NT2/D1 (cell line): ENCODE data around the gene APOO.
"Not testable (repeated sequence)": the region's sequence is repeated elsewhere in the genome, so short reads cannot be mapped to it uniquely, and the experiment has no call there.

Experiments used
- DNase-seq: peaks from one replicate; pipeline ENCODE4 v3.0.0-alpha.2; 2011; ENCODE audit warnings: low read depth, low spot score
- H3K27me3 ChIP-seq: 2 replicates; pipeline ENCODE4 v1.6.0; 2011; ENCODE audit warnings: mild to moderate bottlenecking; ENCODE audit not compliant: insufficient read length, insufficient read depth
- H3K36me3 ChIP-seq: 2 replicates; pipeline ENCODE4 v1.6.1; 2011; ENCODE audit warnings: mild to moderate bottlenecking, low read length, mixed read lengths; ENCODE audit not compliant: insufficient read depth, insufficient read length
- H3K4me1 ChIP-seq: 2 replicates; pipeline ENCODE4 v1.5.1; 2011; ENCODE audit not compliant: insufficient read depth, insufficient read length
- H3K4me3 ChIP-seq: 2 replicates; pipeline ENCODE4 v1.5.1; 2011; ENCODE audit warnings: low read depth; ENCODE audit not compliant: insufficient read length
- H3K9ac ChIP-seq: 2 replicates; pipeline ENCODE4 v1.6.0; 2011; ENCODE audit warnings: low read depth; ENCODE audit not compliant: insufficient read length
- H3K9me3 ChIP-seq: 2 replicates; pipeline ENCODE4 v1.5.1; 2011; ENCODE audit warnings: mild to moderate bottlenecking, low read length; ENCODE audit not compliant: insufficient read depth
- SUZ12 ChIP-seq: IDR thresholded peaks from 2 replicates; pipeline ENCODE4 v1.6.1; 2011; ENCODE audit not compliant: insufficient read length, insufficient read depth; ENCODE audit errors: extremely low read depth
- YY1 ChIP-seq: IDR thresholded peaks from 2 replicates; pipeline ENCODE4 v1.6.1; 2011; ENCODE audit not compliant: insufficient read length, insufficient read depth
- ZNF274 ChIP-seq: IDR thresholded peaks from 2 replicates; pipeline ENCODE4 v1.6.1; 2011; ENCODE audit warnings: mild to moderate bottlenecking, low read depth, low read length

The APOO gene

DNA sequence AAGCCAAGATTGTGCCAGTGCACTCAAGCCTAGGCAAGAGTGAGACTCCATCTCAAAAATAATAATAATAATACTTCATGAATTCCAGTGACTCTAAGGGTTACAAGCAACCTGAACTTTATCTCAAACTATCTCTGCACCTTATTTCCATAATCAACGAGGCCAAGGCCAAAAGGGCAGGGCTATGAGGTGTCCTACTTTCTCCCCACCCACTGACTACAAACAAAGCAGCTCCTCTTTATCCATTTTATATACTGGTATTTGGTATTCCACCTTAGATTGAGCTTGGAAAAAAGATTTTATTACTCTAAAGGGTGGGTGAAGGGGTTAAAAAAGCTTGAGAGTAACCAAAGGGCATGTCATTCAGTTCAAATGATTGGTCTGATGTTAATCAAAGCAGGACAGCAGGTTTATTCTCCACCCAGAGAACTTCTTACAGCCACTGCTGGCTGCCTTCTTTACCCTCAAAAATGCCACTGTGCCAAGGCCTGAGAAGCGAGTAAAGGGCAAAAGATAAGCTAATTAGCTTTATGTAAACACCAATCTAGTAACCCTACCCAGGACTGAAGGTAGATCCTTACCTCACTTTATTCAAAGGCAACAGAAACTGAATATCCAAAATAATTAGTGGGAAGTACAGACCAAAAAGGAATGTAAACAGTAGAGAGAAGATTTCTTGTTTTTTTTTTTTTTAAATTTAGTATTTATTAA lies 28.2 kb downstream of the APOO start:
- TF ChIP-seq SUZ12, result no peak
- no peak for TF ChIP-seq ZNF274
- no peak for TF ChIP-seq YY1

DNA sequence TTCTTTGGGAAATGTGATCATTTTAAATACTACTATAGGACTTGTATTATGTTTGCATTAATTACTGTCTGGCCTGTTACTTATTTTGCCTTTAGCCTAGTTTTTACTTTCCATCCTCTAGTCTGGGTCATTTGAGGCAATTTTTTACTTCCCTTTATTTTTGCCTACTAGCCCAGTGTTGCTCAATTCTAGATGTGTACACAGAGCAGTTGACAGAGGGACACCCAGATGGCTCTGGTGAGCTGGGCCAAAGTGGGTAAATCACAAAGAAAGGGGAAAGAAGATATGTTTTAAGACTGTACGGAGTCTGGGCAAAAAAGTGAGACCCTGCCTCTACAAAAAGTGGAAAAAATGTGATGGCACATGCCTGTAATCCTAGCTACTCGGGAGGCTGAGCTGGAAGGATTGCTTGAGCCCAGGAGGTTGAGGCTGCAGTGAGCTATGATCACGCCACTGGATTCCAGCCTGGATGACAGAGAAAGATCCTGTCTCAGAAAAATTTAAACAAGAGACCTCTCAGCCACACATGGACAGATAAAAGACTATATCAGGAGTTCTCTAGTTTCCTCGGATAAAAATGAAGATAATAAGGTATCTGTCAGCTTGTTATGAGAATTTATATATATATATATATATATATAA lies 35.7 kb downstream of the APOO start:
- no peaks in the 10 kb centered on the region for H3K4me1 ChIP-seq
- no peaks in the 10 kb centered on the region for H3K27me3 ChIP-seq
- DNase-seq, result no peak
- H3K9ac ChIP-seq, result no peak overlapping the region
- no peak overlapping the region for H3K4me3 ChIP-seq
- peaks cover 18% of the 10 kb centered on the region for H3K36me3 ChIP-seq
- no peaks in the 10 kb centered on the region for H3K9me3 ChIP-seq
- TF ChIP-seq YY1, result no peak
- no peak for TF ChIP-seq ZNF274
- no peak for TF ChIP-seq SUZ12

More for the DNA sequence above, 28.2 kb downstream of the APOO start:
- peaks cover 2% of the 10 kb centered on the region for H3K4me1 ChIP-seq
- DNase-seq, result no peak
- no peaks in the 10 kb centered on the region for H3K9me3 ChIP-seq
- no peak overlapping the region for H3K4me3 ChIP-seq
- no peaks in the 10 kb centered on the region for H3K27me3 ChIP-seq
- no peak overlapping the region for H3K9ac ChIP-seq
- H3K36me3 ChIP-seq, result peaks cover 10% of the 10 kb centered on the region

DNA sequence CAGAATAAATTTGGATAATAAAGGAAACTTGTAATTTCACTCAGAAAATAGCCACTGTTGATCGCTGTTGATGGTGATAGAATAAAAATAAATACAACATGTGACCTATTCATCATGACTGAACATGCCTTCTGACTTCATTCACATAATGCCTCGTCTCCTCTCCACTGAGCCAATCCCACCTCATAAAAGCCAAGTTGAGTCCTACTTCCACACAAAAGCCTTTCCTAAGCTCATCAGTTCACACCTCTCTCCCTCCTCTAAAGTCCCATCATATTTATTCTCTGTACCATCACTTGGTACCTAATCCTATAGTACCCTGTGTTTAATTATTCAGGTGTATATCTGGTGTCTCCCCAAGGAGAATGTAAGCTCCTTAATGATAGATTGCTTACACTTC lies 37.7 kb downstream of the APOO start:
- DNase-seq, result no peak
- Histone ChIP-seq H3K4me3 (no peak overlapping the region), H3K36me3 (peaks cover 28% of the 10 kb centered on the region), H3K9ac (no peak overlapping the region), H3K27me3 (no peaks in the 10 kb centered on the region), H3K9me3 (no peaks in the 10 kb centered on the region), H3K4me1 (peaks cover 1% of the 10 kb centered on the region)
- no peak for TF ChIP-seq SUZ12

DNA sequence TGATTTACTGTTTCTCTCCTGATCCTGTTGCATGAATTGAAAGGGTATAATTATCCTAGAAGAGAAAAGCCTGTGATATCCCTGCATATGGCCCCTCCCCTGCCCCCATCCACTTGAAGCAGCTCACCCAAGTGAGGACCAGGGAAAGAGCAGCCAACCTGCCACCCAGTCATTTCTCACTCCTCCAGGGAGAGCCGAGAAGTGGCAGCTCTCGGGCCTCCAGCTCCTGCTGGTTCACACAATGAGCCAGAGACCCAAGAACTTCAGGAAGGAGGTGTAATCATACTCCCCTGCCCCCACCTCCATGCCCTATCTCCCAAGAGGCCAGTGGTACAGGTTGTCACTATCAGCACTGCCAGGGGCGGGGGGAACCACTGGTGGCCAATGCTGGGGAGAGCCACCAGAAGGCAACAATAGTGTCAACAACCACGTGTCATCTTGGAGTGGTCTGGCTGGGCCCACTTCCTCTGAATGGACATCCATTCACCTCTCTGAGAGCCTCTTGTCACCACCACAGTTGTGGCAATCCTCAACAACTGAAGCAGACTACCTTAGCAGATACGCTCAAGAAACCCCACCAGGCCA lies 42.9 kb downstream of the APOO start:
- H3K4me1 ChIP-seq, result peaks cover 6% of the 10 kb centered on the region
- peaks cover 16% of the 10 kb centered on the region for H3K36me3 ChIP-seq
- H3K4me3 ChIP-seq, result no peak overlapping the region
- TF ChIP-seq ZNF274, result no peak
- TF ChIP-seq SUZ12, result no peak
- TF ChIP-seq YY1, result no peak
- DNase-seq, result no peak
- no peaks in the 10 kb centered on the region for H3K9me3 ChIP-seq
- H3K27me3 ChIP-seq, result no peaks in the 10 kb centered on the region
- no peak overlapping the region for H3K9ac ChIP-seq

DNA sequence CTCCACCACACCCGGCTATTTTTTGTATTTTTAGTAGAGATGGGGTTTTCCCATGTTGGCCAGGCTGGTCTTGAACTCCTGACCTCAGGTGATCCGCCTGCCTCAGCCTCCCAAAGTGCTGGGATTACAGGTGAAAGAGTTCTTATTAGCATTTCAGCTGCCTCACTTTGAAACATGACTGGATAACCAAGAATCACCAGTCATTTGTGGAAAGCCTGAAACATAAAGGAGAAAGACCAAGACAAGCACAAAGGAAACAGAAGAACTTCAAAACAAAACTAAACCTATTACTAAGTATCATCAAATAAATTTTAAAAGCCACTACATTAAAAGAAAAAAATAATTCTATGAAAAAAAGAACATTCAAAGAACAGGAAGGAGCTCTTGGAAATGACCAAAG lies 45.8 kb downstream of the APOO start:
- not testable (repeated sequence) for H3K4me1 ChIP-seq, H3K27me3 ChIP-seq

DNA sequence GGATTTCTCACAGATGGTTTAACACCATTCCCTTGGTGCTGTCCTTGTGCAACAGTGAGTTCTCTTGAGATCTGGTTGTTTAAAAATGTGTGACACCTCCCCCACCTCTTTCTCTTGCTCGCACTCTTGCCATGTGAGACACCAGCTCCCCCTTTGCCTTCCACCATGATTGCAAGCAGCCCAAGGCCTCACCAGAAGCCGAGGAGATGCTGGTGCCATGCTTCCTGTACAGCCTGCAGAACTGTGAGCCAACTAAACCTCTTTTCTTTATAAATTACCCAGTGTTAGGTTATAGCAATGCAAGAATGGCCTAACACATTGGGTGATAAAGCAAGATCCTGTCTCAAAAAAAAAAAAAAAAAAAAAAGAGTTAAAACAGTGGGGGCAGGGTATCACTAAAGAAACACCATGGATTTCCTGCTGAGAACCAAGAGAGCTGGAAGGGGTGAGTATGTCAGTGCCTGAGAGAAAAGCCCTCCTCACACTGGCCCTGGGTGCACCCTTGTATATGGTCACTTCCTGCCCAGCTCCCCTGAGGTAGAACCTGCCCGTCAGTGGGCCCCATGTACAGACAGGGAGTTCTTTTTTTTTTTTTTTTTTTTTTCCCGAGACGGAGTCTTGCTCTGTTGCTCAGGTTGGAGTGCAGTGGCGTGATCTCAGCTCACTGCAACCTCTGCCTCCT lies 46.4 kb downstream of the APOO start:
- Histone ChIP-seq H3K4me1 (peaks cover 6% of the 10 kb centered on the region), H3K36me3 (peaks cover 26% of the 10 kb centered on the region), H3K9ac (no peak overlapping the region), H3K27me3 (no peaks in the 10 kb centered on the region), H3K9me3 (no peaks in the 10 kb centered on the region), H3K4me3 (no peak overlapping the region)
- no peak for TF ChIP-seq ZNF274
- TF ChIP-seq SUZ12, result no peak
- no peak for TF ChIP-seq YY1
- no peak for DNase-seq

More for the DNA sequence above, 45.8 kb downstream of the APOO start:
- DNase-seq, H3K9ac ChIP-seq, H3K4me3 ChIP-seq, H3K9me3 ChIP-seq: not testable (repeated sequence)
- peaks cover 27% of the 10 kb centered on the region for H3K36me3 ChIP-seq

DNA sequence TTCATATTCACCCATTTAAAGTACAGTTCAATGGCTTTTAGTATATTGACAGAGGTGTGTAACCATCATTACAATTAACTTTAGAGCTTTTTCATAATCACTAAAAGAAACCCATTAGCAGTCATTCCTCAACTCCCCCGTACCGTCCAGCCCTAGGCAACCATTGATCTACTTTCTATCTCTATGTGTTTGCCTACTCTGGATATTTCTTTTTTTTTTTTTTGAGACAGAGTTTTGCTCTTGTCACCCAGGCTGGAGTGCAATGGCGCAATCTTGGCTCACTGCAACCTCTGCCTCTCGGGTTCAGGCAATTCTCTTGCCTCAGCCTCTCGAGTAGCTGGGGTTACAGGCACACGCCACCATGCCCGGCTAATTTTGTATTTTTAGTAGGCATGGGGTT lies 48.5 kb downstream of the APOO start:
- H3K27me3 ChIP-seq, H3K4me1 ChIP-seq, H3K9ac ChIP-seq, DNase-seq, H3K4me3 ChIP-seq, H3K9me3 ChIP-seq: not testable (repeated sequence)
- peaks cover 20% of the 10 kb centered on the region for H3K36me3 ChIP-seq
